ENCODE data around the gene NMRAL1.

- no peak for TF ChIP-seq EZH2 (IDR thresholded peaks at IDR 0.05; ENCODE audit: insufficient read depth, poor library complexity, severe bottlenecking)
- no peak for TF ChIP-seq EZH2phosphoT487 (IDR thresholded peaks at IDR 0.05; ENCODE audit: insufficient read depth, low read depth)
Observed at GRCh38 chr16:4508806-4509205, 34.4 kb upstream of the NMRAL1 start.
